HAP-1 (cell line): ENCODE results near the gene COL28A1.

Source experiments
- DNase-seq, 2 experiments: peaks; one replicate each; pipeline ENCODE4 v3.0.0-alpha.2; 2016 to 2020; ENCODE audit warnings: low spot score in 2 of 2
- H3K27me3 ChIP-seq: fragments of 250-450 bp; sonication (Bioruptor Pico); 2 replicates; pipeline ENCODE4 v1.5.1; 2020; ENCODE audit warnings: low read depth, mild to moderate bottlenecking, moderate library complexity
- H3K36me3 ChIP-seq: fragments of 250-450 bp; sonication (Bioruptor Pico); replicated peaks from 2 replicates; pipeline ENCODE4 v1.5.1; 2020; ENCODE audit warnings: mild to moderate bottlenecking
- H3K4me1 ChIP-seq: fragments of 250-450 bp; sonication (Bioruptor Pico); 2 replicates; pipeline ENCODE4 v1.5.1; 2020; ENCODE audit warnings: mild to moderate bottlenecking
- H3K4me3 ChIP-seq: fragments of 250-450 bp; sonication (Bioruptor Pico); 2 replicates; pipeline ENCODE4 v1.5.1; 2020; ENCODE audit warnings: mild to moderate bottlenecking, moderate library complexity
- H3K9me3 ChIP-seq: fragments of 250-450 bp; sonication (Bioruptor Pico); 2 replicates; pipeline ENCODE4 v1.5.1; 2020; ENCODE audit warnings: mild to moderate bottlenecking, moderate library complexity
- in situ Hi-C: fragments of 300-500 bp; cut with MboI; formaldehyde crosslinking; loops from 3 replicates; pipeline ENCODE4 v1.14.3; 2020; ENCODE audit warnings: low sequenced_read_pairs, inconsistent platforms, mixed read lengths

The COL28A1 gene

DNA sequence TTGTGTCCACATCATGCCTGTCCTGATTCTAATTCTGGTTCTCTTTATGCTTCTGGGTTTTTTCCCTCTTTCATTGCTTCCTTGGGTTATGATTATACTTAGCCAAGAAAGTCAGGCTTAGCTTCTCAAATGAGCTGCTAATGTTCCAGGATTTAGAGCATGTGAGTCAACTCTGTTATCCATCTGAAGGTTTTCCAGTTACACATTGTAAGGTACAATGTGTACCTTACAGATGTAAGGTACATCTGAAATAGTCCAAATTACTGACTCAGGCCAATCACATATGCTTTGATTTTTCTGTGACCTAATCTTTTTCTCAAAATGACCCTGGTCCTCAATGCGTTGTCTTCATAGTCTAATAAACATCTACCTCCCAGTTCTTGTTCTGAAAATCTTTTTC, 17.7 kb upstream of the COL28A1 start:
- in situ Hi-C loops, result no loop called here
- no peak for DNase-seq
- Histone ChIP-seq H3K9me3 (no peaks in the 10 kb centered on the region), H3K4me1 (peaks cover 16% of the 10 kb centered on the region), H3K27me3 (no peaks in the 10 kb centered on the region), H3K4me3 (no peak overlapping the region), H3K36me3 (no peaks in the 10 kb centered on the region)

DNA sequence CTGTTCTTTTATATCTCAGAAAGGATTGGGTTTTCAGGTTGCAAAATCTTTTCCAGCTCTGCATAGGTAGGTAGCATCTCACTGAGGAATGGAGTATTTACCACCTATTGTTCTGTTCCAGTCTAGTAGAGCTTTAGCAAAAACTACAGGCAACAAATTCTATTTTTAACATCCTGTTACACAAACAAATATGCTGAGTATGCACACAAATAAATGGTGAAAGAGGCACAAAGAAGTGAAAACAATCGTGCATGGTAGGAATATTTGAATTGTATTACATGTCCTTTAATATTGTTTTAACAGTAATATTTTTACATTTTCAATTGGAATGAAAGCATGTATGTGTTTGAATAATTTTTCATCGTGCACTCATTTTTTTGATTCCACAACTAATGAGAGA, 16.5 kb upstream of the COL28A1 start:
- Histone ChIP-seq H3K9me3 (no peaks in the 10 kb centered on the region), H3K27me3 (no peaks in the 10 kb centered on the region), H3K4me1 (peaks cover 16% of the 10 kb centered on the region), H3K4me3 (no peak overlapping the region), H3K36me3 (no peaks in the 10 kb centered on the region)
- in situ Hi-C loops, result no loop called here
- DNase-seq, result no peak

DNA sequence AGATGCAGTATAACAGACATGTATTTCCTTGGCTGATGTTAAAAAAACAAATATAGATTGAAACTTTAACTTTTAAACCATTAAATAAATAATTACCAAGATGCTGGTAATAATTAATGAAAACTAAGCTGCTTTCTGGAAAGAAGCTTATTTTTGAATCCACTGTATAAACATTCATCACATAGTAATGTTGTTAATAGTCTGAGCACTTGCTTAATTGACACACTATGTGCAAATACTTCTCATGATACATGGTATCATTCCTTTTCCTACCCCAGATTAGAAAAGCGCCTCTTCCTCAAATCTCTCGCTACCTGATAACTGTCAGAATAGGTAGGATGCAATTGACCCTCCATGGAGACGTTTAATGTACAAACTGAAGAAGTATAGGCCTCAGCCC, 15.0 kb upstream of the COL28A1 start:
- H3K4me3 ChIP-seq, result no peak overlapping the region
- no peaks in the 10 kb centered on the region for H3K9me3 ChIP-seq
- in situ Hi-C loops, result no loop called here
- no peaks in the 10 kb centered on the region for H3K36me3 ChIP-seq
- H3K27me3 ChIP-seq, result no peaks in the 10 kb centered on the region
- peaks cover 16% of the 10 kb centered on the region for H3K4me1 ChIP-seq
- no peak for DNase-seq

DNA sequence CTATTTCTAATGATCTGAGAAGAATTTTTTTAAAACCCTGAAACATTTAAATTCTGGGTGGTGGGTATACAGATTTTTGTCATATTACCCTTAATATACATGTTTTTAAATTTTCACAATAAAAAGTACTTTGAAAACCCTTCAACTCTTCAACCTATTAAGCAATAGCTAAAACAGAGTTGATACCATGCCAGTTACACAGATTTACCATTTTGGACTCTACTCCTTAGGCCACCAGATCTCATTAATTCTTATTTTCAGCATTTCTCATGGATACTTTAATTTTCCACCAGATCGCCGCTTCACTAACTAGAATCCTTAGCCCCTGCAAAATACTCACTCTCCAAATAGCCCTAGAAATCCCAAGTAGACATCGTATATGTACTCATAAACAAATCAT, 12.7 kb upstream of the COL28A1 start:
- Histone ChIP-seq H3K9me3 (no peaks in the 10 kb centered on the region), H3K36me3 (no peaks in the 10 kb centered on the region), H3K4me3 (no peak overlapping the region), H3K27me3 (no peaks in the 10 kb centered on the region), H3K4me1 (no peaks in the 10 kb centered on the region; the same call in 1 of the 2 replicates)
- in situ Hi-C loops, result no loop called here
- no peak for DNase-seq

DNA sequence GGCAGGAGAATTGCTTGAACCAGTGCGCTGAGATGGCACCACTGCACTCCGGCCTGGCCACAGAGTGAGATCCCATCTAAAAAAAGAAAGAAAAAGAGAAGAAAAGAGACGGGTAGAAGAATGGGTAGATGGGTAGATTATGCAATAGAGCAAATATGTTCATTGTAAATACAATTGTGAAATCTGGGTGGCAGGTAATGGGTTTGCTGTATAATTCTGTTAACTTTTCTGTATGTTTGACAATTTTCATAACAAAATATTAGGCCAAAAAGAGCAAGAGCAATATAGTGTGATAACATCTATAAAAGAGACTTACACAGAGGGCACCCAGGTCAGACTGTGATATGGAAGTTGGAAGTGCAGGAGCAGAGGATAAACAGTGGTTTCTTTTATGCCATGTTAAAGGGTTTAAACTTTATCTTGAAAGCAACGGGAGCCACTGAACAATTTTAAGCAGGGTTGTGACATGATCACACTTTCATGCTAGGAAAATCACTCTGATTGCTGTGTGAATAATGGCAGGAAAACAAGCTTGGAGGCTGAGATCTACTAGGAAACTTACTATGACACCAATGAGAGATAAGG, 6.7 kb upstream of the COL28A1 start:
- in situ Hi-C loops, result no loop called here
- Histone ChIP-seq H3K4me1 (no peaks in the 10 kb centered on the region), H3K27me3 (peaks cover 9% of the 10 kb centered on the region), H3K9me3 (no peaks in the 10 kb centered on the region), H3K36me3 (no peaks in the 10 kb centered on the region), H3K4me3 (no peak overlapping the region)
- no peak for DNase-seq

DNA sequence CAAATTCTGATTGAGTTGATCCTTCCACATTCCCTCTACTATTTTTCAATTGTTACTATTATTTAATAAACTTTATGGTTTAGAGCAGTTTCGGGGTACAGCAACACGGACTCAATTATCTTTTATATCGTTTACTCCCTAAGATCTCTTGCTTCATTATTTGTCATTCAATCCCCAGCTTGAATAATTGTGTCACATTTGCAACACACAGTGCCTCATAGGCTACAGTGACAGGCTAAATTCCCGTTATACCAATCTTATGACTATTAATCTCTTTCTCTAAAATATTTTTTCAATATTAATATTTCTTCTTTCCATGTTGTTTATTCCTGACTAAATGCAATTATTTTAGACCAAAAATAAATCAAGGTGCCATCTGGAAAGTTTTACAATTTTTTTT, 4.0 kb upstream of the COL28A1 start:
- in situ Hi-C loops, result no loop called here
- no peaks in the 10 kb centered on the region for H3K4me1 ChIP-seq
- no peak for DNase-seq
- H3K9me3 ChIP-seq, result no peaks in the 10 kb centered on the region
- no peak overlapping the region for H3K4me3 ChIP-seq
- H3K36me3 ChIP-seq, result no peaks in the 10 kb centered on the region
- H3K27me3 ChIP-seq, result peaks cover 10% of the 10 kb centered on the region

DNA sequence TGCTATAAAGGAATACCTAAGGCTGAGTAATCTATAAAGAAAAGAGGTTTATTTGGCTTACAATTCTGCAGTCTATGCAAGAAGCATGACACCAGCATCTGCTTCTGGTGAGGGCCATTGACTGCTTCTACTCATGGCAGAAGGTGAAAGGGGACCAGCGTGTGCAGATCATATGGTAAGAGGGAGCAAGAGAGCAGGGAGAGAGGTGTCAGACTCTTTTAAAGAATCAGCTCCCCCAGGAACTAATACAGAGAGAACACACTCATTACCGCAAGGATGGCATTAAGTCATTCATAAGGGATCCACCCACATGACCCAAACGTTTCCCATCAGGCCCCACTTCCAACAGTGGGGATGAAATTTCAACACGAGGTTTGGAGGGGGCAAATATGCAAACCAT, 3.5 kb upstream of the COL28A1 start:
- no peak overlapping the region for H3K4me3 ChIP-seq
- H3K27me3 ChIP-seq, result peaks cover 16% of the 10 kb centered on the region
- H3K4me1 ChIP-seq, result no peaks in the 10 kb centered on the region
- no peak for DNase-seq
- H3K9me3 ChIP-seq, result no peaks in the 10 kb centered on the region
- in situ Hi-C loops, result no loop called here
- no peaks in the 10 kb centered on the region for H3K36me3 ChIP-seq

- Histone ChIP-seq H3K36me3 (no peaks in the 10 kb centered on the region), H3K9me3 (no peaks in the 10 kb centered on the region), H3K27me3 (peaks cover 23% of the 10 kb centered on the region), H3K4me1 (no peaks in the 10 kb centered on the region), H3K4me3 (no peak overlapping the region)
- DNase-seq, result no peak
- in situ Hi-C loops, result no loop called here
Measured at GRCh38 chr7:7537711-7538110, 2.0 kb upstream of the COL28A1 start.

DNA sequence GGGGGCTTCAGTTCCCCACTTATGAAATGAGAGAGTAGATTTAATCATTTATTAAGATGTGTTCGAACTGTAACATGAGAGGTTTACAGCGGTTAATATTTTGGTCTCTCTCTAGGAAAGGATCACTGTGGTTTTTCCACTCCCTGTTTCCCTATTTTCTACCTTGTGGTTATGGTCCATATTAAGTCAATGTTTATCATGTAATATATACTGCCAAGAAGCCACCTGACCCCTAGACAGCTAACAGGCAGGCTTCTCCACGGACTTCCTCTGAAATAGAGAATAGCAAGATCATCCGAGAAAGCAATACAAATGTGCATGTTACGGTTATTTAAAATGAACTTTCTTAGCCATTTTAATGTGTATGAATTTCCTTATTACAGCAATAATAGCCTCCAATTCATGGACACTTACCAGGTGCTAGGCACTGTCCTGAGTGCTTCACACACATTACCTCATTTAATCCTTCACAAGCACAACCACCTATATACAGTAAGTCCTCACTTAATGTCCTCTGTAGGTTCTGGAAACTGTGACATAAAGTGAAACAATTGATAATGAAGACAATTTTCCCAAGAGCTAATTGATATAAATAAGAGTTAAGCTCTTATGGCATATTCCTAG, 835 bp upstream of the COL28A1 start:
- in situ Hi-C loops, result no loop called here
- no peak for DNase-seq

GRCh38 chr7:7533831-7534430, 1.7 kb downstream of the COL28A1 start:
- Histone ChIP-seq H3K4me3 (no peak overlapping the region), H3K9me3 (no peaks in the 10 kb centered on the region), H3K4me1 (no peaks in the 10 kb centered on the region), H3K36me3 (no peaks in the 10 kb centered on the region), H3K27me3 (peaks cover 28% of the 10 kb centered on the region)
- DNase-seq, result no peak
- in situ Hi-C loops, result no loop called here

More for the DNA sequence above, 835 bp upstream of the COL28A1 start:
- no peaks in the 10 kb centered on the region for H3K9me3 ChIP-seq
- no peaks in the 10 kb centered on the region for H3K36me3 ChIP-seq
- no peaks in the 10 kb centered on the region for H3K4me1 ChIP-seq
- peaks cover 23% of the 10 kb centered on the region for H3K27me3 ChIP-seq
- no peak overlapping the region for H3K4me3 ChIP-seq

DNA sequence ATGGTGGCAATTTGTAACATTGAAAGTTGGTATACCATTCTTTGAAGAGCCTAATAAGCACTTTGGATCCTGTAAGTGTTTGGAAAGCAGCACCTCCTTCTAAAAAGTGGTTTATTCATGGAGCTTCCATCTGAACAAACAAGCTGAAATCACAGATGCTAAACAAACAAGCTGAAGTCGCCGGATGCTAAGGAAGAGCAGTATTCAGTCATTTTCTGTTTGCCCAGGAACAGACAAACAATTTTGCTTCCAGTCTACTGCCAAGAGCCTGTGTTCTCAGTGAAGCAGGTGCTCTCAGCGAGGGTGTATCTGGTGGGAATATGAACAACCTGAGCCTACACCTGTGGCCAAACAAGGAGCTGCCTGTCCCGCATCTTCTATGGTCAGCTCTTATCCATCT, 6.3 kb downstream of the COL28A1 start:
- no peak for DNase-seq
- H3K9me3 ChIP-seq, result no peaks in the 10 kb centered on the region
- in situ Hi-C loops, result no loop called here
- H3K4me1 ChIP-seq, result no peaks in the 10 kb centered on the region
- H3K4me3 ChIP-seq, result no peak overlapping the region
- no peaks in the 10 kb centered on the region for H3K36me3 ChIP-seq
- peaks cover 18% of the 10 kb centered on the region for H3K27me3 ChIP-seq

- DNase-seq, result no peak
- no peaks in the 10 kb centered on the region for H3K36me3 ChIP-seq
- no peak overlapping the region for H3K4me3 ChIP-seq
- in situ Hi-C loops, result no loop called here
- H3K4me1 ChIP-seq, result no peaks in the 10 kb centered on the region
- H3K9me3 ChIP-seq, result no peaks in the 10 kb centered on the region
- peaks cover 9% of the 10 kb centered on the region; the same call in 1 of the 2 replicates for H3K27me3 ChIP-seq
Measured at GRCh38 chr7:7527047-7527446, 8.6 kb downstream of the COL28A1 start.

- H3K27me3 ChIP-seq, result peaks cover 9% of the 10 kb centered on the region
- DNase-seq, result no peak
- in situ Hi-C loops, result no loop called here
- no peaks in the 10 kb centered on the region for H3K4me1 ChIP-seq
- H3K4me3 ChIP-seq, result no peak overlapping the region
- no peaks in the 10 kb centered on the region for H3K9me3 ChIP-seq
- H3K36me3 ChIP-seq, result no peaks in the 10 kb centered on the region
Measured at GRCh38 chr7:7526006-7526405, 9.7 kb downstream of the COL28A1 start.

DNA sequence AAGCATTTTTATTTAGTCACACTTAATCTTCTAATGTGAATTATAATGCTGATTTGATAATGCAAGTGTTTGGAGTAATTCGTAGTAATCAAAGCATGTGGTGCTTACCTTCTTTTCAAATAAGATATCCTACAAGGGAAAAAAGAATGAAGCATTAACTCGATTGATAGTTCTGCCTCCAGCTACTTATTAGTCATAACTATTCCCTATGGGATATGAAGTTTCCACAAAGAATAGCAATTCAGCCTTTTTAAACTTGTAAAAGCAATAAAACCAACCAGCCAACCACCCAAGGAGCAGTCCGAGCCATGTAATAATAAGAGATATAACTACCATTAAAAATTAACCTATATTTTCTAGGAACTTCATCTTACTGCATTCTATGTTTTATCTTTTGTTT, 11.6 kb downstream of the COL28A1 start:
- H3K36me3 ChIP-seq, result no peaks in the 10 kb centered on the region
- DNase-seq, result no peak
- in situ Hi-C loops, result no loop called here
- no peaks in the 10 kb centered on the region for H3K4me1 ChIP-seq
- no peaks in the 10 kb centered on the region for H3K9me3 ChIP-seq
- no peak overlapping the region for H3K4me3 ChIP-seq
- H3K27me3 ChIP-seq, result peaks cover 16% of the 10 kb centered on the region
